Body of pancreas (tissue), 4 donors: ENCODE data around the gene CCDC71L. TPM values are rescaled to one million over a fixed set of nuclear protein-coding genes. Genes with fewer than 3 reads are reported as not detected.
A peak's percentile ranks its signal among the peaks of the same experiment; 100 is the strongest.

Experiments used
- ATAC-seq: fragments of 150-250 bp; one replicate; pipeline ENCODE4 v1.9.1; 2016
- DNase-seq, 4 donors: peaks; one replicate each; pipeline ENCODE4 v3.0.0-alpha.2; 2019
- H3K27ac ChIP-seq, 4 donors: fragments of 200-600 bp; sonication (generic); 1 replicate in 3 of 4; 2 replicates in 1 of 4; pipeline versions ENCODE4 v1.5.1 to v1.6.1; 2016 to 2019; ENCODE audit warnings: mild to moderate bottlenecking in 1 of 4, mixed read lengths in 1 of 4, moderate library complexity in 1 of 4
- H3K27me3 ChIP-seq, 2 donors: fragments of 200-600 bp; sonication (generic); one replicate each; pipeline ENCODE4 v1.6.0; 2016; ENCODE audit warnings: mild to moderate bottlenecking in 1 of 2
- H3K36me3 ChIP-seq, 2 donors: fragments of 200-600 bp; sonication (generic); replicated peaks in 1 of 2; 2 replicates each; pipeline ENCODE4 v1.5.1; 2016; ENCODE audit warnings: low read depth in 2 of 2; ENCODE audit not compliant: insufficient read depth in 1 of 2
- H3K4me1 ChIP-seq: fragments of 200-600 bp; sonication (generic); one replicate; pipeline ENCODE4 v1.6.0; 2016
- H3K4me3 ChIP-seq, 2 donors: fragments of 200-600 bp; sonication (generic); 1 replicate in 1 of 2; 2 replicates in 1 of 2; pipeline ENCODE4 v1.5.1; 2016 to 2019
- H3K9me3 ChIP-seq, 3 donors: fragments of 200-600 bp; sonication (generic); 1 replicate in 2 of 3; 2 replicates in 1 of 3; pipeline ENCODE4 v1.5.1; 2016
- POLR2A ChIP-seq, 3 donors: fragments of 450-650 bp; IDR thresholded peaks; one replicate each; pipeline ENCODE4 v1.6.1; 2016; ENCODE audit warnings: antibody characterized with exemption in 3 of 3, mild to moderate bottlenecking in 2 of 3
- WGBS, 2 donors: methylation state at CpG; one replicate each; pipeline ENCODE4 v1.1.5; 2017; 5-methylcytosine and 5-hydroxymethylcytosine counted together
- intact Hi-C: fragments of 100-400 bp; cut with DNase I; formaldehyde crosslinking; loops from one replicate; pipeline ENCODE4 v1.15.1; 2023
- total RNA-seq, 2 donors: library from RNA; depleted of rRNA; stranded (reverse); fragments of >200 nt; gene quantifications; one replicate each; pipeline ENCODE4 v1.1.0, GENCODE V29; 2016
- TF ChIP-seq, protein P1 (sequence below), 7 experiments: fragments of 450-650 bp in 4 of 7; fragments of 200-600 bp in 3 of 7; sonication (generic) in 3 of 7; IDR thresholded peaks; one replicate each; pipeline ENCODE4 v1.5.1; 2016 to 2019; ENCODE audit warnings: antibody characterized with exemption in 7 of 7

The CCDC71L gene
- total RNA-seq, 2 donors from 2014 or later, result 8.6 to 23.7 TPM

DNA sequence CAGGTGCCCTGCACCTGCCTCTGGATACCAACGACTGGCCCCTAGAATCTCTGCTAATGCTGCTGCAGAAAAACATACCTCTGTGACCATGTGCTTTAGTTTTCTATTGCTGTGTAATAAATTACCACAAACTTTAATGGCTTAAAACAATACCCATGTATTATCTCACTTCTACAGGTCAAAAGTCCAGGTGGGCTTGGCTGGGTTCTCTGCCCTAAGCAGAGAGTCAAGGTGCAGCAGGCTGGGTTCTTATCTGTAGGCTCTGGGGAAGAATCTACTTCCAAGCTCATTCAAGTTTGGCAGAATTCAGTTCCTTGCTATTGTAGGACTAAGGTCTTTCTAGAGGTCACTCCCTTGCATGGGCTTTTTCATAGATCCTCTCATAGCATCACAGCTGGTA, 52.3 kb downstream of the CCDC71L start:
- Histone ChIP-seq H3K36me3 (no peaks in the 10 kb centered on the region), H3K4me1 (peaks cover 14% of the 10 kb centered on the region), H3K4me3 (no peak overlapping the region), H3K27ac (no peak overlapping the region), H3K27me3 (no peaks in the 10 kb centered on the region), H3K9me3 (no peaks in the 10 kb centered on the region)
- TF ChIP-seq, protein P1, sequence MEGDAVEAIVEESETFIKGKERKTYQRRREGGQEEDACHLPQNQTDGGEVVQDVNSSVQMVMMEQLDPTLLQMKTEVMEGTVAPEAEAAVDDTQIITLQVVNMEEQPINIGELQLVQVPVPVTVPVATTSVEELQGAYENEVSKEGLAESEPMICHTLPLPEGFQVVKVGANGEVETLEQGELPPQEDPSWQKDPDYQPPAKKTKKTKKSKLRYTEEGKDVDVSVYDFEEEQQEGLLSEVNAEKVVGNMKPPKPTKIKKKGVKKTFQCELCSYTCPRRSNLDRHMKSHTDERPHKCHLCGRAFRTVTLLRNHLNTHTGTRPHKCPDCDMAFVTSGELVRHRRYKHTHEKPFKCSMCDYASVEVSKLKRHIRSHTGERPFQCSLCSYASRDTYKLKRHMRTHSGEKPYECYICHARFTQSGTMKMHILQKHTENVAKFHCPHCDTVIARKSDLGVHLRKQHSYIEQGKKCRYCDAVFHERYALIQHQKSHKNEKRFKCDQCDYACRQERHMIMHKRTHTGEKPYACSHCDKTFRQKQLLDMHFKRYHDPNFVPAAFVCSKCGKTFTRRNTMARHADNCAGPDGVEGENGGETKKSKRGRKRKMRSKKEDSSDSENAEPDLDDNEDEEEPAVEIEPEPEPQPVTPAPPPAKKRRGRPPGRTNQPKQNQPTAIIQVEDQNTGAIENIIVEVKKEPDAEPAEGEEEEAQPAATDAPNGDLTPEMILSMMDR (IDR thresholded peaks at IDR 0.05), result no peak
- TF ChIP-seq POLR2A (IDR thresholded peaks at IDR 0.05), result no peak
- 25 to 33% methylated on average over 1 of the region's 1 CpG for WGBS, 2 donors
- peak in 2 of 4 donors; percentile 11 to 39 for DNase-seq
- no peak for ATAC-seq
- intact Hi-C loops, result no loop called here

Other genes starting within 250 kb of the CCDC71L start
- gene PIK3CG, start 204.1 kb upstream of the CCDC71L start, total RNA-seq, result 1 to 10 TPM in 1 of 2 donors, under 1 TPM in 1; 0.66 to 3.1 TPM